22Rv1 (cell line): ENCODE results near the gene IFT122.

Source experiments
- CTCF ChIP-seq: fragments of 450-650 bp; IDR thresholded peaks from 2 replicates; pipeline ENCODE4 v1.5.1; 2017; ENCODE audit warnings: mild to moderate bottlenecking
- ZFX ChIP-seq: fragments of 450-650 bp; IDR thresholded peaks from 2 replicates; pipeline ENCODE4 v1.6.1; 2017; ENCODE audit warnings: antibody characterized with exemption, borderline replicate concordance

DNA sequence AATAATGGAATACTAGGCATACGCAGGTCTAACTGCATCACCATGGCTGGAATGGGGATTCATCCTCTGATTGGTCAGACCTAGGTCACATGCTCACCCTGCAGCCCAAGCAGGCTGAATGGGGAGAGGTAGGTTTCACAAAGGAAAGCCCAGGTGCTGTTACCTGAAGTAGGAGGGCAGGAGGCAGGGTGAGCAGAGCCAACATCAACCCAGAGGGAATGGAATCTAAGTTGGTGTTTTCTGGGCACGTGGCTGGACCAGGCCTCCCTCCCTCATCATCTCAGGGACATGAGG, 96.3 kb downstream of the IFT122 start:
- TF ChIP-seq CTCF (no peak), ZFX (no peak)
